Measurements from ENCODE around the gene MRPS33.

Gene MRPS33

GRCh38 chr7:141012696-141013344, 1.9 kb downstream of the MRPS33 start:
- FAIRE-seq (no peak), DNase-seq (ENCODE audit: insufficient read length, low spot score) (no peak)

GRCh38 chr7:141012044-141012685, 2.6 kb downstream of the MRPS33 start:
- peak; percentile 92 for FAIRE-seq
- peak; percentile 26 for DNase-seq (ENCODE audit: insufficient read length, low spot score)

GRCh38 chr7:141011443-141011842, 3.3 kb downstream of the MRPS33 start:
- FAIRE-seq, result no peak
- no peak for DNase-seq (ENCODE audit: insufficient read length, low spot score)

- no peak for FAIRE-seq
- no peak for DNase-seq (ENCODE audit: insufficient read length, low spot score)
Observed at GRCh38 chr7:141003172-141004065, 11.3 kb downstream of the MRPS33 start.

GRCh38 chr7:141001546-141001945, 13.2 kb downstream of the MRPS33 start:
- DNase-seq (ENCODE audit: insufficient read length, low spot score), result no peak
- FAIRE-seq, result no peak

GRCh38 chr7:141001122-141001521, 13.6 kb downstream of the MRPS33 start:
- DNase-seq (ENCODE audit: insufficient read length, low spot score) (no peak), FAIRE-seq (no peak)

- no peak for FAIRE-seq
Observed at GRCh38 chr7:140998715-140999114, 16.0 kb downstream of the MRPS33 start.

GRCh38 chr7:140992422-140992821, 22.3 kb downstream of the MRPS33 start:
- FAIRE-seq (no peak), DNase-seq (ENCODE audit: insufficient read length, low spot score) (no peak)

More at GRCh38 chr7:140998715-140999114, 16.0 kb downstream of the MRPS33 start:
- DNase-seq (ENCODE audit: insufficient read length, low spot score), result no peak

- FAIRE-seq (no peak), DNase-seq (ENCODE audit: insufficient read length, low spot score) (no peak)
Observed at GRCh38 chr7:140990193-140990962, 24.4 kb downstream of the MRPS33 start.

GRCh38 chr7:140989068-140989467, 25.7 kb downstream of the MRPS33 start:
- FAIRE-seq, result no peak
- DNase-seq (ENCODE audit: insufficient read length, low spot score), result no peak

GRCh38 chr7:140983802-140984201, 30.9 kb downstream of the MRPS33 start:
- FAIRE-seq (no peak), DNase-seq (ENCODE audit: insufficient read length, low spot score) (no peak)

- FAIRE-seq (no peak), DNase-seq (ENCODE audit: insufficient read length, low spot score) (no peak)
Observed at GRCh38 chr7:140982508-140982907, 32.2 kb downstream of the MRPS33 start.

- FAIRE-seq (no peak), DNase-seq (ENCODE audit: insufficient read length, low spot score) (no peak)
Observed at GRCh38 chr7:140981951-140982350, 32.8 kb downstream of the MRPS33 start.

- FAIRE-seq (no peak), DNase-seq (ENCODE audit: insufficient read length, low spot score) (no peak)
Observed at GRCh38 chr7:140977741-140978140, 37.0 kb downstream of the MRPS33 start.

GRCh38 chr7:140972876-140973829, 41.6 kb downstream of the MRPS33 start:
- no peak for DNase-seq (ENCODE audit: insufficient read length, low spot score)
- FAIRE-seq, result no peak

- no peak for FAIRE-seq
Observed at GRCh38 chr7:140972344-140972743, 42.4 kb downstream of the MRPS33 start.

GRCh38 chr7:140967438-140967837, 47.3 kb downstream of the MRPS33 start:
- DNase-seq (ENCODE audit: insufficient read length, low spot score) (no peak), FAIRE-seq (no peak)

More at GRCh38 chr7:140972344-140972743, 42.4 kb downstream of the MRPS33 start:
- no peak for DNase-seq (ENCODE audit: insufficient read length, low spot score)

- DNase-seq (ENCODE audit: insufficient read length, low spot score) (no peak), FAIRE-seq (no peak)
Observed at GRCh38 chr7:140966561-140967233, 48.1 kb downstream of the MRPS33 start.

GRCh38 chr7:140961117-140961516, 53.6 kb downstream of the MRPS33 start:
- no peak for FAIRE-seq
- DNase-seq (ENCODE audit: insufficient read length, low spot score), result no peak
